Ecto neural progenitor cell (in vitro differentiated cells): ENCODE measurements around the gene RRP15.

ENCODE experiments used
- DNase-seq: peaks from one replicate; pipeline ENCODE4 v3.0.0-alpha.2; 2018; ENCODE audit warnings: low spot score

The RRP15 gene

GRCh38 chr1:218362418-218363076, 77.5 kb downstream of the RRP15 start:
- DNase-seq = no peak

GRCh38 chr1:218363141-218363540, 78.0 kb downstream of the RRP15 start:
- no peak for DNase-seq

DNA sequence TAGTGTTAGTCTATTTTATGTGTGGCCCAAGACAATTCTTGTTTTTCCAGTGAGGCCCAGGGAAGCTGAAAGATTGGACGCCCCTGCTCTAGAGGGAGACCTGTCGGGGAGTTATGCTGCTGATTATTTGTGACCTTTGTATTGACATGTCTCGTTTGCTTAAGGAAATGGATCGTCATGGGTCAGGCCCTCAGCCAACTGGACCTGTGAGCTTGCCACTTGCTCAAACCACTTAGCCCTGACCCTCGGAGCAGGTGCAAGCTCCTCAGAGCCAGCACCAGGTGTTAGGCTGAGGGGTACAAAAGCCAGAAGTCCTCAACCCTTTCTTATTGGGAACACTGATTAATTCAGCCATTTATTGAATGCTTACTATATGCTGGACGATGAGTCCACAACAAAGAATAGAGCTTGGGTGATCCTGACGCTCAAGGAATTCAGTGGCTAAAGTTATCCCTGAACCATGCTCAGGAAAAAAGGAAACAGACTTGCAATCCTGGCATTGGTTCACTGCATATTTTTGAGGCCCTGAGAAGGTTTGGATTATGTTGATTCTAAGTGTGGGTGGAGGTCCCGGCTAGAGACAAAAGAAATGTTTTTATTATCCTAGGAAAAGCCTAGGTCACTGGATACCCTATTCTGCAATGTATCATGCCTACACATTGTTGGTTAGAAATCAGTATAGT, 79.1 kb downstream of the RRP15 start:
- DNase-seq = no peak

GRCh38 chr1:218365226-218365999, 80.3 kb downstream of the RRP15 start:
- DNase-seq = no peak

DNA sequence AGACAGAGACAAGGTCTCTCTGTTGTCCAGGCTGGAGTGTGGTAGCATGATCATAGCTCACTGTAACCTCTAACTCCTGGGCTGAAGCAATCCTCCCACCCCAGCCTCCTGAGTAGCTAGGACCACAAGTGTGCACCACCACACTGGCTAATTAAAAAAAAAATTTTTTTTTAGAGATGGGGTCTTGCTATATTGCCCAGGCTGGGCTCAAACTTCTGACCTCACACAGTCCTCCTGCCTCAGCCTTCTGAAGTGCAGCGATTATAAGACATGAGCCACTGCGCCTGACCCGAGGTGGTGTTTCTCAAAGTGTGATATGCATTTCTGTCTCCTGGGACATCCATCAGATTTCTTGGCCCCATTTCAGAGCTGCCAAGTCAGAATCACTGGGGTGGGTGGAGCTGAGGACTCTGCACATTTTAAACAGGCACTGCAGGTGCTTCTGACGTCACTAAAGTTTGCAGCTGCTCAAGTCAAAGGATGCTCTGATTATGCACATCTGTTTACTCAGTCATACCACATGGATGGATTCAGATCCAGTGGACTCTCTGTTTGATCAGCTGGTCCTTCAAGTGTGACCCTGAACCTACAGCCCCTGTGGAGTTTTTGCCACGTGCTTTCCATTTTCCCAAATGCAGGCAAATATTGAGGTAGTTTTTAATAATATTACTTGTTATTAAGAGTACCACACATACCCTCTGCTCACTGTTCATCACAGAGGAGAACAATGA, 81.4 kb downstream of the RRP15 start:
- DNase-seq = no peak

DNA sequence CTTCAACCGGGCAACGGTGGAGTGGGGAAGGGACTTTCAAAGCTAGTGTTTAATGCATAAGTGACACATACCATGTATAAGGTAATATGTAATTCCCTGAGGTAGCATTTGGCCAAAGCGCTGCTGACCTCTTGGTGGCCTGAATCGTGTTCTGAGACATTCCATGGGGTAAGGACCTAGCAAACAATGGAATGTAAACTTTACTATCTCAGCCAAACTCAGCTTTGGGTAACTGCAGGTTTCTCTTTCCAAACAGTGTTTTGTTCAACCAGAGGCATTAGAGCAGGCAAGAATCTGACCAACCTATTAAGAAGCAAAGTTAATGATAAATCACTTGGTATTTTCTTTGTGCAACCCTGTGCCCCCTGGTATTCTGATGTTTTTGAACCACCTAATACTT, 82.0 kb downstream of the RRP15 start:
- DNase-seq = no peak

DNA sequence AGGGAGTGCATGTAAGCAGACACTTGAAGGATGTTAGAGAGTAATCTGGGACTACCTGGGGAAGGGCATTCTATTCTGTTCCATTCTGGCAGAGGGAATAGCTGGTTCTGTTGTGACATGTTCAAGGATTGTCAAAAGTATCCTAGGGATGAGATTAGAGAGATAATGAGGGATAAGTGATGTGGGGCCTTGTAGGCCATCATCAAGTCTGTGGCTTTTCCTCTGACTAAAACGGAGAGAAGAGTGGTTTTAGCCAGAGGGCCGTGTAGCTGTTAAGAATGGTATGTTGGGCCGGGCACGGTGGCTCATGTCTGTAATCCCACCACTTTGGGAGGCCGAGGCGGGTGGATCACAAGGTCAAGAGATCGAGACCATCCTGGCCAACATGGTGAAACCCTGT, 83.6 kb downstream of the RRP15 start:
- DNase-seq = no peak

DNA sequence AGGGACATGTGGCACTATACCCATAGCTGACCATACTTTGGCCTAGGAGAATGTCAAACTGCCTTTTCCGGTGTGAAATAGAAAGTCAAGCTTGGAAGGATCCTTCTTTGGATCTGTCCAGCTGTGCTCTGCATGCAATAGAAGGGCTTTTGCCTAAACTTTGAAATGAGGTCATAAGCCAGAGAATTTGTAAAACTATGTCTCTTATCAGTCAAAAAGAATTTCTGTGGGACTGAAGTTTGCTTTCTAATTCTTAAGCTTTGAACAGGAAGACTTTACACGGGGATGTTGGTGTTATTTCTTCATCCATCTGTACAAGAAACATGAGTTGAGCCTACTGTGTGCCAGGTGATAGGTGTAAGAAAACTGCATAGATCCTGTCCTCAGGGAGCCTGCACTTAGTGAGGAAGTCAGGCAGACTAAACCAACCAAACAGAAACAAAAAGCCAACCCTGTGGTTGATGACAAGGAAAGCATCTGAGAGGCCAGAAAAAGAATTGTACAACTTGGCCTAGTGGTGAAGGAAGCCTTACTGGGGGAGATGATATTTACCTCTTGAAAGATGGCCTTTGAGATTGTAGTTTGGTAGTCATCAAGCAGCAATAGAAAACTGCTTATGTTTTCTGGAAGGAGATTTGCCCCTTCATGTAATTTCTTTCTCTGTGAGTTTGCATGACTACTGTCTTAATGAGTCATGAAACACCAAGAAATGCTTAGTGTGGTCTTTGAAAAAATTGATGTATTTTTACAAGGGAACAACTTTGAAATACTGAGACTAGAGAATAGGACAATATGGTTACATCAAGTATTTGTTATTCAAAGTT, 84.8 kb downstream of the RRP15 start:
- DNase-seq = no peak

- no peak for DNase-seq
Observed at GRCh38 chr1:218371927-218372672, 87.0 kb downstream of the RRP15 start.

DNA sequence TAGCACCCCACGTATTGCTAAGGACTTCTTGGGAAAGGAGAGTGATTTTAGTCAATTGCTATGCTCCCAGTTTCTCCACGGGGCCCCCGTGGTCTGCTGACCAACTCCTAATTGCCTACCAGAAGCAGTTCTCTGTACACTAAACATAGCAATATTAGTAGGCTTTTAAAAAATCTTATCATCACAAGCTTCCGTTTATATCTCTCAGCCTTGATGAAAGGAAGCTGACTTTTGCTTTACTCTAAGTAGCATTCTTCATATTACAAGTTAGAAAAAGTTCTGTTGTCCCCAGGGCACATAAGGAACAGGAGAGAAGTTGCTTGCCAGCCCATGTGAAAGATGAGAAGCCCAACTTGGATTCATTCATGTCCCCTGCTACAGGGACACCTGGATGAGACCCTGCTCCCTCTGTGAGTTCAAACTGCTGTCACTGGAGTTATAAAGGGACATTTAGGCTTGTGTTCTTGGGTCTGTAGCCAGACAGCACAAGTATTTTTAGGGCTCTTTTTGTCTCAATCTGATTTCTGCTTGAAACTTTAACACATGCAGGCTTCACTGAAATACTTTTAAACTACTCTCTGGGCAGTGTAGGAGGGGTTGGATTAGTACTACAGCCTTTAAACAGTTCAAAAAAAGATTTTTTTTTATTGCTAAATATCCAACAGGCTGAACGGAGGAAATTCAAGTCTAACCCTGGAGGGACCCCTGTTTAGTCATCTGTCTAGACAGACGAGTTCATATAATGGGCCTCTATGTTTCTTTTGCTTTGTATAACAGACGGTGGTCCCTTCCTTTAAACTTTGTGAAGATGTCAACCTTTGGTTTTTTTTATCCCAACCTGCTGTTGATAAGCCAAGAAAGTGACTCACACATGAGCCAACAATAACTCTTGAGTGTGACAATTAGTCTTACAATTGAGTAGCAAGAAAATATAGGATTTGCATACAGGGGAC, 89.6 kb downstream of the RRP15 start:
- no peak for DNase-seq

GRCh38 chr1:218376722-218377121, 91.6 kb downstream of the RRP15 start:
- DNase-seq = no peak

GRCh38 chr1:218377143-218377660, 92.1 kb downstream of the RRP15 start:
- DNase-seq = no peak

GRCh38 chr1:218380125-218380977, 95.3 kb downstream of the RRP15 start:
- DNase-seq = no peak

- no peak for DNase-seq
Observed at GRCh38 chr1:218382261-218382660, 97.2 kb downstream of the RRP15 start.

- no peak for DNase-seq
Observed at GRCh38 chr1:218383051-218383450, 98.0 kb downstream of the RRP15 start.

DNA sequence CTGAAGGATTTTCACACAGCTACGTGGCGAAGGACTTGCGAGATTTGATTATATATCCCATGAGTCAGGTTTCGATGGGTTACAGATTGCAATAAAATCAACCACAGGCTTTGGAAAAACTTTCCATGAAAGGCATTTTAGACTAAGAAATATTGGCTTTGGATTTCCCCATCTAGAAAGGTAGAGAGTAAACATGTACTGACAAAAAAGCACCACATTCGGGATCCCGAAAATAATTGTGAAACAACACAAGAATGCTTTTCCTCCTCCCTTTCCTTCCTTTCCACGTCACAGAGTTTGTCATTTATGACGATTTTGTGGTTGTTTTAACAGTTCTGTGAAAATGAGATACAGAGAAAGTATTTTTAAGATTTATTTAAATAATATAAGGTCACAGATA, 98.6 kb downstream of the RRP15 start:
- DNase-seq = no peak

DNA sequence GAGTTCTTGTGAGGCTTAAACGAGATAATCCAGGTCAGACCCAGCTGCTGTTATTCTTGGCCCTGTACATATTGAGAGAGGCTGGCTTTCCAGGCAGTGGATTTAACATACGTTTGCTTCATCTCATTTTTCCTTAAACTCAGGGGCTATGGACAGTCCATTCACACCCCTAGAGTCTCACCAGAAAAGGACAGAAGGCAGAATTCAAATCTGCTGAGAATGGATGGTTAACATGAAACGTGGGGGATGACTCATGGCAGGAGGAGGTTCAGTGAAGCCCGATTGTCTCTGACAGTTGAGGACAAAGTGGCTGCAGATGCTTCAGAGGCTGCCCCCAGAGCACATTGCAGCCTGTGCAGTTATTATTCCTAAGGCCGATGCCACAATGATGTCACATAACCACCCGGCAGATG, 99.5 kb downstream of the RRP15 start:
- no peak for DNase-seq
